ENCODE measurements around the gene APOBEC4.

DNA sequence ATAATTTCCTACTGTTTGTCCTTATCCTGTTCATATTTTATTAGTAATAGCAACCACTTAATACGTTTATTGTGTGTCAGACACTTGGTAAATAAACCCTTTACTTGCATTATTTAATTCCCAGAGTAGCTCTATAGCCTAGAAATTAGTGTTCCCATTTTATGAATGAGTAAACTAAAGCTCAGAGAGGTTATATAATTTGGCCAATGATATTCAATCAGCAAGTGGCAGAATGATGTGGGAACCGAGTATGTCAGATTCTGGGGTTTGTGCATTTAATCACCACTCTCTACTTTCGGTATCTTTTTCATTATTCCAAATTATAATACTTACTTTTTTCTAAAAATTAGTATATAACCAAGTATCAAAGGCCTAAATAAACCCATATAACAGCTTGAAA lies 10.9 kb downstream of the APOBEC4 start:
- TF ChIP-seq POLR2A (IDR thresholded peaks at IDR 0.05) (no peak), POLR2AphosphoS5 (IDR thresholded peaks at IDR 0.05) (no peak), EP300 (IDR thresholded peaks at IDR 0.05) (no peak)
- TF ChIP-seq, protein P1, sequence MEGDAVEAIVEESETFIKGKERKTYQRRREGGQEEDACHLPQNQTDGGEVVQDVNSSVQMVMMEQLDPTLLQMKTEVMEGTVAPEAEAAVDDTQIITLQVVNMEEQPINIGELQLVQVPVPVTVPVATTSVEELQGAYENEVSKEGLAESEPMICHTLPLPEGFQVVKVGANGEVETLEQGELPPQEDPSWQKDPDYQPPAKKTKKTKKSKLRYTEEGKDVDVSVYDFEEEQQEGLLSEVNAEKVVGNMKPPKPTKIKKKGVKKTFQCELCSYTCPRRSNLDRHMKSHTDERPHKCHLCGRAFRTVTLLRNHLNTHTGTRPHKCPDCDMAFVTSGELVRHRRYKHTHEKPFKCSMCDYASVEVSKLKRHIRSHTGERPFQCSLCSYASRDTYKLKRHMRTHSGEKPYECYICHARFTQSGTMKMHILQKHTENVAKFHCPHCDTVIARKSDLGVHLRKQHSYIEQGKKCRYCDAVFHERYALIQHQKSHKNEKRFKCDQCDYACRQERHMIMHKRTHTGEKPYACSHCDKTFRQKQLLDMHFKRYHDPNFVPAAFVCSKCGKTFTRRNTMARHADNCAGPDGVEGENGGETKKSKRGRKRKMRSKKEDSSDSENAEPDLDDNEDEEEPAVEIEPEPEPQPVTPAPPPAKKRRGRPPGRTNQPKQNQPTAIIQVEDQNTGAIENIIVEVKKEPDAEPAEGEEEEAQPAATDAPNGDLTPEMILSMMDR (IDR thresholded peaks at IDR 0.05): no peak

All from suprapubic skin (tissue), 4 donors.